Lung (tissue), 12 donors: ENCODE results near the gene NDUFA13. TPM values are rescaled to one million over a fixed set of nuclear protein-coding genes. Genes with fewer than 3 reads are reported as not detected.
"Not testable (repeated sequence)": the region's sequence is repeated elsewhere in the genome, so short reads cannot be mapped to it uniquely, and the experiment has no call there.

Source experiments
- ATAC-seq: fragments of 200-7000 bp; cut with Tn5 transposase; one replicate; pipeline ENCODE4 v1.9.1; 2020; ENCODE audit warnings: moderate number of reproducible peaks; ENCODE audit not compliant: insufficient read depth, low FRiP score
- DNase-seq, 3 donors: peaks; one replicate each; pipeline ENCODE4 v3.0.0-alpha.2; 2013 to 2017
- H3K27ac ChIP-seq, 2 donors: one replicate each; pipeline ENCODE4 v1.5.1; 2013; ENCODE audit warnings: mild to moderate bottlenecking in 2 of 2, moderate library complexity in 2 of 2, control low read depth in 1 of 2, inconsistent platforms in 1 of 2, low read depth in 1 of 2, low read length in 1 of 2
- H3K27me3 ChIP-seq, 3 donors: one replicate each; pipeline ENCODE4 v1.5.1; 2013; ENCODE audit warnings: low read length in 2 of 3; ENCODE audit not compliant: control insufficient read depth in 3 of 3, insufficient read depth in 3 of 3
- H3K36me3 ChIP-seq, 4 donors: one replicate each; pipeline ENCODE4 v1.5.1; 2013; ENCODE audit warnings: low read length in 4 of 4, mild to moderate bottlenecking in 1 of 4, moderate library complexity in 1 of 4; ENCODE audit not compliant: control insufficient read depth in 4 of 4, insufficient read depth in 4 of 4
- H3K4me1 ChIP-seq, 5 donors: one replicate each; pipeline ENCODE4 v1.5.1; 2013; ENCODE audit warnings: low read length in 5 of 5, mild to moderate bottlenecking in 2 of 5, moderate library complexity in 1 of 5; ENCODE audit not compliant: control insufficient read depth in 5 of 5, insufficient read depth in 5 of 5
- H3K4me3 ChIP-seq: one replicate; pipeline ENCODE4 v1.5.1; 2013; ENCODE audit warnings: mild to moderate bottlenecking, control low read depth, moderate library complexity
- H3K9ac ChIP-seq, 2 donors: one replicate each; pipeline ENCODE4 v1.5.1; 2013; ENCODE audit warnings: low read length in 2 of 2, control low read depth in 1 of 2; ENCODE audit not compliant: insufficient read depth in 1 of 2
- H3K9me3 ChIP-seq, 4 donors: one replicate each; pipeline ENCODE4 v1.5.1; 2013; ENCODE audit warnings: low read length in 3 of 4, mild to moderate bottlenecking in 1 of 4, moderate library complexity in 1 of 4; ENCODE audit not compliant: control insufficient read depth in 4 of 4, insufficient read depth in 3 of 4
- WGBS, 2 donors: extraction: QIAGEN DNeasy Blood & Tissue Kit; methylation state at CpG; one replicate each; pipeline ENCODE4 v1.1.7; 2013; 5-methylcytosine and 5-hydroxymethylcytosine counted together
- polyA plus RNA-seq, 2 donors: library from polyadenylated mRNA; stranded (reverse); fragments of 200-250 nt; gene quantifications; one replicate each; pipeline ENCODE4 v1.2.1, GENCODE V29; 2013
- total RNA-seq, 2 donors: library from RNA; depleted of rRNA in 1 of 2; stranded (reverse); fragments of >200 nt in 1 of 2; gene quantifications; one replicate each; pipeline ENCODE4 v1.2.1, GENCODE V29; 2014 to 2021
- TF ChIP-seq, protein P1 (sequence below): IDR thresholded peaks from 2 replicates; pipeline ENCODE4 v1.5.1; 2012; ENCODE audit warnings: mild to moderate bottlenecking; ENCODE audit errors: control extremely low read depth, extremely low read depth
- donor health status: control.
- donor health status: control.
- donor health status: Bipolar disorder and iron deficiency.
- donor health status: healthy.
- donor health status: DM: yes; HTN: yes; CAD: no.

Gene NDUFA13
- total and polyA plus RNA-seq, 4 donors, result 63.7 to 360 (median 311) TPM

DNA sequence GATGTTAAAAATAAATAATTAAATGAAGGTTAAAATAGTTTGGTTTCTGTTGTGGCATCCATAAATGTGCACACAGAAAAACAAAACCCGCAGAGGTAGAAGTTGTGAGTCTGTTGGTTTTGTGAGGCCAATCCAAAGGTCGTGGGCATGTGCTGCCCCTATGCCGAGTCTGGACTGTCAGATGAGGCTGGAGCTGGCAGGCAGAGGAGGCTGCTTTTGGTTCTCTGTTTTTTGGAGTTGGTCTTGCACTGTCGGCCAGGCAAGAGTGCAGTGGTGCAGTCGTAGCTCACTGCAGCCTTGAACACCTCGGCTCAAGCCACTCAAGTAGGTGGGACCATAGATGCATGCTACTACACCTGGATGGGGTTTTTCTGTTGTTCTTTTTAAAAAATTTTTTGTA is 44.3 kb upstream of the NDUFA13 start:
- DNase-seq (no peak), ATAC-seq (no peak)
- Histone ChIP-seq H3K9me3 (peaks cover 0 to 20% (median 5%) of the 10 kb centered on the region in 4 donors), H3K9ac (no peak overlapping the region), H3K27ac (no peak overlapping the region), H3K4me3 (no peak overlapping the region), H3K4me1 (peaks cover 0 to 7% (median 0%) of the 10 kb centered on the region in 5 donors), H3K27me3 (no peaks in the 10 kb centered on the region), H3K36me3 (peaks cover 0 to 21% (median 10%) of the 10 kb centered on the region in 4 donors)
- WGBS, 2 donors, result 89 to 93% methylated on average over 6 of the region's 6 CpGs
- TF ChIP-seq, protein P1, sequence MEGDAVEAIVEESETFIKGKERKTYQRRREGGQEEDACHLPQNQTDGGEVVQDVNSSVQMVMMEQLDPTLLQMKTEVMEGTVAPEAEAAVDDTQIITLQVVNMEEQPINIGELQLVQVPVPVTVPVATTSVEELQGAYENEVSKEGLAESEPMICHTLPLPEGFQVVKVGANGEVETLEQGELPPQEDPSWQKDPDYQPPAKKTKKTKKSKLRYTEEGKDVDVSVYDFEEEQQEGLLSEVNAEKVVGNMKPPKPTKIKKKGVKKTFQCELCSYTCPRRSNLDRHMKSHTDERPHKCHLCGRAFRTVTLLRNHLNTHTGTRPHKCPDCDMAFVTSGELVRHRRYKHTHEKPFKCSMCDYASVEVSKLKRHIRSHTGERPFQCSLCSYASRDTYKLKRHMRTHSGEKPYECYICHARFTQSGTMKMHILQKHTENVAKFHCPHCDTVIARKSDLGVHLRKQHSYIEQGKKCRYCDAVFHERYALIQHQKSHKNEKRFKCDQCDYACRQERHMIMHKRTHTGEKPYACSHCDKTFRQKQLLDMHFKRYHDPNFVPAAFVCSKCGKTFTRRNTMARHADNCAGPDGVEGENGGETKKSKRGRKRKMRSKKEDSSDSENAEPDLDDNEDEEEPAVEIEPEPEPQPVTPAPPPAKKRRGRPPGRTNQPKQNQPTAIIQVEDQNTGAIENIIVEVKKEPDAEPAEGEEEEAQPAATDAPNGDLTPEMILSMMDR, result no peak

DNA sequence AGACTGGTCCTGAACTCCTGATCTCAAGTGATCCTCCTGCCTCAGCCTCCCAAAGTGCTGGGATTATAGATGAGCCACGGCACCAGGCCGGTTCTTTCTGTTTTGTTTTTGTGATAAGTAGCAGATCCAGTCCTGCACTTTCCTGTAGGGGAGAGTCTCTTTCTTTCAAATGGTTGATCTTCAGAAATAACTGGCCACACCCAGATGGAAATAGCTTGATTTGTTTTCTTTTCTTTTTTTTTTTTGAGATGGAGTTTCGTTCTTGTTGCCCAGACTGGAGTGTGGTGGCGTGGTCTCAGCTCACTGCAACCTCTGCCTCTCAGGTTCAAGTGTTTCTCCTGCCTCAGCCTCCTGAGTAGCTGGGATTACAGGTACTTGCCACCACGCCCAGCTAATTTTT is 43.9 kb upstream of the NDUFA13 start:
- ATAC-seq, H3K9ac ChIP-seq, H3K27me3 ChIP-seq, H3K4me3 ChIP-seq, DNase-seq, H3K27ac ChIP-seq, H3K4me1 ChIP-seq: not testable (repeated sequence)
- 51 to 68% methylated on average over 5 of the region's 5 CpGs for WGBS, 2 donors
- H3K36me3 ChIP-seq, result peaks cover 0 to 19% (median 9%) of the 10 kb centered on the region in 4 donors
- H3K9me3 ChIP-seq, result peaks cover 0 to 18% (median 5%) of the 10 kb centered on the region in 4 donors

DNA sequence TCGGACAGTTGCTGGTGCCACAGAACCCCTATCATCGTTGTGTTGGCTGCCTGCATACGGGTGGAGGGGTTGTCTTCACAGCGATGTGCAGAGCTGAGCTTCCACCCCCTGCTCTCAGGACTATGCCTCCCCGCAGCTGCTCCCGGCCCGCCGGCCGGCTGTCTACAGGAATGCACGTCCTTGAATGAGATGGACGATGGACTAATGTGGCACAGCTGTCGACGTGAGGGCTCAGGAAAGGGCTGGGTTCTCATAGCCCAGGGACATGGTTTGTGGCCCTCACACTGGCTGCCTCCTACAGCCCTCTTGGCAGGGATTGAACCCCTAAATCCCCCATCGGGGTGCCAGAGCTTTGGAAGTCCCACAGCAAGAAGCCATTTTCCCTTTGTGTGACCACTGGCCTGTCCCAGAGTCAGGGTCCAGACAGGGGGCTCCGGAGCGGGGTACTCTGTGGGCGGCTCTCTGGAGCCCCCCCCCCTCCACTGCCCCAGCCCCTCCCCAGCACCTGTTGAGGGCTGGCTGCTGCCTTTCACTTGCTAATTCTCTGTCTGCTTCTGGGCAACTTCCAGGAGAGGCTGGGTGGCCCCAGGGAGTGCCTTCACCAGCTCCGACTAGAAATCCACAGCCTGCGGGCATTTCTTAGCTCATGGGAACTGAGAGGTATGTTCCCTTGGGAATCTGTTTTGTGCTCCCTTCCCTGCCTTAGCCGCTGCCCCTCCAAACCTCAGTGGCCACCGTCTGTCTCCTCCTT is 40.8 kb upstream of the NDUFA13 start:
- Histone ChIP-seq H3K27me3 (no peaks in the 10 kb centered on the region), H3K27ac (no peak overlapping the region), H3K9me3 (peaks cover 0 to 1% (median 0%) of the 10 kb centered on the region in 4 donors), H3K4me1 (peaks cover 0 to 13% (median 0%) of the 10 kb centered on the region in 5 donors), H3K36me3 (peaks cover 0 to 8% (median 1%) of the 10 kb centered on the region in 4 donors), H3K9ac (no peak overlapping the region), H3K4me3 (no peak overlapping the region)
- DNase-seq (peak in 1 of 3 donors; percentile 40), ATAC-seq (no peak)
- WGBS, 2 donors, result 80 to 82% methylated on average over 21 of the region's 21 CpGs
- TF ChIP-seq, protein P1, result no peak
